Right cardiac atrium (tissue), 5 donors: ENCODE measurements around the gene LDHA. TPM values are rescaled to one million over a fixed set of nuclear protein-coding genes. Genes with fewer than 3 reads are reported as not detected.
A peak's percentile ranks its signal among the peaks of the same experiment; 100 is the strongest.

Experiments
- ATAC-seq, 2 donors: fragments of 200-7000 bp; cut with Tn5 transposase; one replicate each; pipeline versions ENCODE4 v1.8.0 to v1.9.1; 2020; ENCODE audit warnings: moderate library complexity in 2 of 2, mild to moderate bottlenecking in 1 of 2
- DNase-seq, 3 donors: peaks; one replicate each; pipeline ENCODE4 v3.0.0-alpha.2; 2020
- H3K27ac ChIP-seq: one replicate; pipeline ENCODE4 v1.5.1; 2013; ENCODE audit warnings: mild to moderate bottlenecking, low read length, control low read depth, moderate library complexity
- H3K27me3 ChIP-seq: one replicate; pipeline ENCODE4 v1.6.1; 2013; ENCODE audit not compliant: control insufficient read depth, insufficient read depth
- H3K4me1 ChIP-seq: one replicate; pipeline ENCODE4 v1.6.1; 2013; ENCODE audit warnings: low read length; ENCODE audit not compliant: control insufficient read depth, insufficient read depth
- H3K4me3 ChIP-seq: one replicate; pipeline ENCODE4 v1.5.1; 2013; ENCODE audit warnings: low read length, control low read depth
- H3K9me3 ChIP-seq: one replicate; pipeline ENCODE4 v1.6.1; 2013; ENCODE audit warnings: low read length; ENCODE audit not compliant: control insufficient read depth
- WGBS: extraction: QIAGEN DNeasy Blood & Tissue Kit; methylation state at CpG from one replicate; pipeline ENCODE4 v1.1.7; 2013; 5-methylcytosine and 5-hydroxymethylcytosine counted together
- intact Hi-C, 4 donors: fragments of 100-400 bp; cut with DNase I; formaldehyde crosslinking; loops; one replicate each; pipeline versions ENCODE4 v1.11.0 to v1.14.0; 2022 to 2023
- long read RNA-seq, 4 donors: library from polyadenylated mRNA; unstranded; transcript quantifications; one replicate each; pipeline ENCODE4 v2.0.0, GENCODE V29; 2020 to 2021
- polyA plus RNA-seq: library from polyadenylated mRNA; stranded (reverse); fragments of 200-250 nt; gene quantifications from one replicate; pipeline ENCODE4 v1.2.3, GENCODE V29; 2013
- total RNA-seq, 4 donors: library from RNA; stranded (reverse); fragmentation: NEBNext Ultra II Directional; extraction: Animal tissue kit (Norgen Biotek cat#: 25700); gene quantifications; one replicate each; pipeline ENCODE4 v1.2.1, GENCODE V29; 2021
- donor health status: healthy with polysubstance abuse.
- donor health status: DM: no; HTN: yes; CAD: no.
- donor health status: DM: no; HTN: no; CAD: no.
- donor health status: DM: no; HTN: yes; CAD: no; lungs with severe emphysema.
- donor health status: DM: yes; HTN: yes; CAD: no.

The LDHA gene
- 100 to 1,000 TPM; 224 to 399 (median 321) TPM for total RNA-seq
- 329 TPM for polyA plus RNA-seq
- long read RNA-seq, donor 1, transcript LDHA-202 (5 exons, 2,169 nt) = minor isoform, 16 of 454 reads
- long read RNA-seq, donor 1, transcript LDHA-220 (7 exons, 1,288 nt) = minor isoform, 6 of 454 reads
- long read RNA-seq, donor 1, transcript LDHA-216 (4 exons, 1,345 nt) = minor isoform, 6 of 454 reads
- long read RNA-seq, donor 1, transcript LDHA-205 (8 exons, 2,416 nt) = major isoform, 413 of 454 reads
- long read RNA-seq, donor 1, partial matches to known transcripts = 3 of 454 reads
- long read RNA-seq, donor 1, other reads (novel, unspliced or antisense) = 9 of 454 reads
- long read RNA-seq, donor 2, transcript LDHA-202 (5 exons, 2,169 nt) = minor isoform, 13 of 169 reads
- long read RNA-seq, donor 2, transcript LDHA-205 (8 exons, 2,416 nt) = major isoform, 141 of 169 reads
- long read RNA-seq, donor 2, partial matches to known transcripts = 5 of 169 reads
- long read RNA-seq, donor 2, other reads (novel, unspliced or antisense) = 5 of 169 reads
- long read RNA-seq, donor 3, transcript LDHA-205 (8 exons, 2,416 nt) = major isoform, 1,059 of 1,397 reads
- long read RNA-seq, donor 3, transcript LDHA-202 (5 exons, 2,169 nt) = minor isoform, 252 of 1,397 reads
- long read RNA-seq, donor 3, transcript LDHA-220 (7 exons, 1,288 nt) = minor isoform, 33 of 1,397 reads
- long read RNA-seq, donor 3, partial matches to known transcripts = 16 of 1,397 reads
- long read RNA-seq, donor 3, other reads (novel, unspliced or antisense) = 24 of 1,397 reads
- long read RNA-seq, donor 4, transcript LDHA-205 (8 exons, 2,416 nt) = major isoform, 141 of 165 reads
- long read RNA-seq, donor 4, transcript LDHA-202 (5 exons, 2,169 nt) = minor isoform, 14 of 165 reads
- long read RNA-seq, donor 4, partial matches to known transcripts = 4 of 165 reads
- long read RNA-seq, donor 4, other reads (novel, unspliced or antisense) = 3 of 165 reads

GRCh38 chr11:18394275-18394927 lies at the start of gene LDHA:
TSS of gene LDHA (plus strand) at chr11:18394563. CDS start at chr11:18396843, 2,280 bp downstream.
- peak; percentile 99 to 100 (median 100) for DNase-seq
- intact Hi-C loops = loop anchor here in 1 of 4 donors (10.0 kb wide), 1 partner anchor 130 kb away; the partner anchor contains the start of gene TSG101
- Histone ChIP-seq H3K27me3 (no peaks in the 10 kb centered on the region), H3K9me3 (no peaks in the 10 kb centered on the region), H3K27ac (peak within 1 kb of the TSS; percentile 94), H3K4me3 (peak within 1 kb of the TSS; percentile 89), H3K4me1 (no peaks in the 10 kb centered on the region)
- under 1% methylated on average over 60 of the region's 60 CpGs for whole genome bisulfite sequencing
- peak; percentile 92 to 93 for ATAC-seq

- intact Hi-C loops = no loop called here
- 89% methylated on average over 5 of the region's 5 CpGs for WGBS
Observed at GRCh38 chr11:18347471-18348125, 46.8 kb upstream of the LDHA start.

GRCh38 chr11:18352581-18352980 lies 41.8 kb upstream of the LDHA start:
- Histone ChIP-seq H3K27ac (no peak overlapping the region), H3K4me3 (no peak overlapping the region), H3K9me3 (no peaks in the 10 kb centered on the region), H3K27me3 (no peaks in the 10 kb centered on the region), H3K4me1 (no peaks in the 10 kb centered on the region)
- intact Hi-C loops = no loop called here
- DNase-seq (no peak), ATAC-seq (no peak)
- whole genome bisulfite sequencing = 89% methylated on average over 3 of the region's 3 CpGs

More at GRCh38 chr11:18347471-18348125, 46.8 kb upstream of the LDHA start:
- H3K27ac ChIP-seq = no peak overlapping the region
- DNase-seq (no peak), ATAC-seq (no peak)
- H3K27me3 ChIP-seq = no peaks in the 10 kb centered on the region
- H3K4me3 ChIP-seq = no peak overlapping the region
- H3K4me1 ChIP-seq = no peaks in the 10 kb centered on the region
- H3K9me3 ChIP-seq = no peaks in the 10 kb centered on the region

GRCh38 chr11:18358646-18359045 lies 35.7 kb upstream of the LDHA start:
- Histone ChIP-seq H3K27me3 (no peaks in the 10 kb centered on the region), H3K4me1 (no peaks in the 10 kb centered on the region), H3K4me3 (no peak overlapping the region), H3K9me3 (no peaks in the 10 kb centered on the region), H3K27ac (no peak overlapping the region)
- intact Hi-C loops = no loop called here
- 93% methylated on average over 4 of the region's 4 CpGs for WGBS
- ATAC-seq = no peak
- DNase-seq = no peak

- Histone ChIP-seq H3K27me3 (no peaks in the 10 kb centered on the region), H3K4me3 (no peak overlapping the region), H3K27ac (no peak overlapping the region), H3K9me3 (no peaks in the 10 kb centered on the region), H3K4me1 (no peaks in the 10 kb centered on the region)
- 95% methylated on average over 5 of the region's 5 CpGs for WGBS
- intact Hi-C loops = no loop called here
- ATAC-seq (no peak), DNase-seq (no peak)
Observed at GRCh38 chr11:18361154-18361553, 33.2 kb upstream of the LDHA start.

GRCh38 chr11:18364495-18365073 lies 29.8 kb upstream of the LDHA start:
- ATAC-seq (no peak), DNase-seq (no peak)
- Histone ChIP-seq H3K4me3 (no peak overlapping the region), H3K27me3 (no peaks in the 10 kb centered on the region), H3K4me1 (no peaks in the 10 kb centered on the region), H3K9me3 (no peaks in the 10 kb centered on the region), H3K27ac (no peak overlapping the region)
- 93% methylated on average over 4 of the region's 4 CpGs for WGBS
- intact Hi-C loops = no loop called here

GRCh38 chr11:18365741-18366140 lies 28.6 kb upstream of the LDHA start:
- Histone ChIP-seq H3K9me3 (no peaks in the 10 kb centered on the region), H3K4me3 (no peak overlapping the region), H3K27ac (no peak overlapping the region), H3K4me1 (no peaks in the 10 kb centered on the region), H3K27me3 (no peaks in the 10 kb centered on the region)
- ATAC-seq = no peak
- WGBS = 75% methylated on average over 4 of the region's 4 CpGs
- intact Hi-C loops = no loop called here
- no peak for DNase-seq

GRCh38 chr11:18366286-18366685 lies 28.1 kb upstream of the LDHA start:
- intact Hi-C loops = no loop called here
- no peaks in the 10 kb centered on the region for H3K27me3 ChIP-seq
- DNase-seq = no peak
- ATAC-seq = no peak
- no peak overlapping the region for H3K27ac ChIP-seq
- no peak overlapping the region for H3K4me3 ChIP-seq
- H3K9me3 ChIP-seq = no peaks in the 10 kb centered on the region
- no peaks in the 10 kb centered on the region for H3K4me1 ChIP-seq
- 88% methylated on average over 4 of the region's 4 CpGs for whole genome bisulfite sequencing

GRCh38 chr11:18367431-18367830 lies 26.9 kb upstream of the LDHA start:
- no peaks in the 10 kb centered on the region for H3K9me3 ChIP-seq
- DNase-seq (no peak), ATAC-seq (no peak)
- 99% methylated on average over 3 of the region's 3 CpGs for WGBS
- no peak overlapping the region for H3K27ac ChIP-seq
- H3K4me3 ChIP-seq = no peak overlapping the region
- H3K4me1 ChIP-seq = no peaks in the 10 kb centered on the region
- intact Hi-C loops = no loop called here
- no peaks in the 10 kb centered on the region for H3K27me3 ChIP-seq

- no peak for ATAC-seq
- Histone ChIP-seq H3K27me3 (no peaks in the 10 kb centered on the region), H3K9me3 (no peaks in the 10 kb centered on the region), H3K4me1 (no peaks in the 10 kb centered on the region), H3K27ac (no peak overlapping the region), H3K4me3 (no peak overlapping the region)
- 66% methylated on average over 2 of the region's 2 CpGs for WGBS
- intact Hi-C loops = no loop called here
- no peak for DNase-seq
Observed at GRCh38 chr11:18368221-18368620, 26.1 kb upstream of the LDHA start.
